IPS-18a (cell line): ENCODE measurements around the gene SECISBP2.
"Not testable (repeated sequence)": the region's sequence is repeated elsewhere in the genome, so short reads cannot be mapped to it uniquely, and the experiment has no call there.

Experiments
- H3K27ac ChIP-seq: one replicate; pipeline ENCODE4 v1.5.1; 2013; ENCODE audit warnings: low read length
- H3K27me3 ChIP-seq: one replicate; pipeline ENCODE4 v1.6.1; 2013; ENCODE audit warnings: mild to moderate bottlenecking, low read length; ENCODE audit not compliant: control insufficient read depth, insufficient read depth
- H3K36me3 ChIP-seq: one replicate; pipeline ENCODE4 v1.6.1; 2013; ENCODE audit warnings: low read depth, low read length; ENCODE audit not compliant: control insufficient read depth
- H3K4me1 ChIP-seq: one replicate; pipeline ENCODE4 v1.6.1; 2013; ENCODE audit warnings: low read depth, low read length; ENCODE audit not compliant: control insufficient read depth
- H3K4me3 ChIP-seq: one replicate; pipeline ENCODE4 v1.5.1; 2013; ENCODE audit warnings: low read length
- H3K9ac ChIP-seq: one replicate; pipeline ENCODE4 v1.6.1; 2013; ENCODE audit warnings: mild to moderate bottlenecking, low read length, moderate library complexity
- H3K9me3 ChIP-seq: one replicate; pipeline ENCODE4 v1.6.1; 2013; ENCODE audit warnings: low read depth, low read length; ENCODE audit not compliant: control insufficient read depth

SECISBP2 gene

GRCh38 chr9:89330513-89330912 lies 12.2 kb downstream of the SECISBP2 start:
- Histone ChIP-seq H3K27me3 (no peaks in the 10 kb centered on the region), H3K36me3 (peaks cover 89% of the 10 kb centered on the region), H3K4me1 (no peaks in the 10 kb centered on the region), H3K4me3 (no peak overlapping the region), H3K27ac (no peak overlapping the region), H3K9ac (no peak overlapping the region), H3K9me3 (no peaks in the 10 kb centered on the region)

DNA sequence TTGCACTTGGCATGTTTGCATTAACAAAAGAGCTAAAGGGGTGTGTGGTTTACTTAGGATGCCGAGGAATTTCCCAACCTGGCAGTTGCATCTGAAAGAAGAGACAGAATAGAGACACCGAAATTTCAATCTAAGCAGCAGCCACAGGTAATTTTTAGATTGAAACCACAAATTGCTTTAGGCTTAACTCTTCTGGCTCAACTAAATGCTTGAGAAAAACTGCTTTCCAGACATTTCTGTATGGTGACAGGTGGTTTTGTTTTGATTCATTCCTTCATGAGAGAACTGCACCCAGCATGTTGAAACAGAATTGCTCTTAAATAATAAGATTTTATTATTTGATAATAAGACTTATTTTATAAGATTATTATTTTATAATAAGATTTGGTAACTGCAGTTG lies 21.5 kb downstream of the SECISBP2 start:
- H3K4me3 ChIP-seq = no peak overlapping the region
- H3K27me3 ChIP-seq = no peaks in the 10 kb centered on the region
- H3K4me1 ChIP-seq = no peaks in the 10 kb centered on the region
- peaks cover 85% of the 10 kb centered on the region for H3K36me3 ChIP-seq
- H3K9ac ChIP-seq = no peak overlapping the region
- no peak overlapping the region for H3K27ac ChIP-seq
- H3K9me3 ChIP-seq = no peaks in the 10 kb centered on the region

GRCh38 chr9:89340332-89340731 lies 22.0 kb downstream of the SECISBP2 start:
- Histone ChIP-seq H3K36me3 (peaks cover 86% of the 10 kb centered on the region), H3K4me3 (no peak overlapping the region), H3K9me3 (no peaks in the 10 kb centered on the region), H3K27ac (no peak overlapping the region), H3K4me1 (no peaks in the 10 kb centered on the region), H3K27me3 (no peaks in the 10 kb centered on the region), H3K9ac (no peak overlapping the region)

DNA sequence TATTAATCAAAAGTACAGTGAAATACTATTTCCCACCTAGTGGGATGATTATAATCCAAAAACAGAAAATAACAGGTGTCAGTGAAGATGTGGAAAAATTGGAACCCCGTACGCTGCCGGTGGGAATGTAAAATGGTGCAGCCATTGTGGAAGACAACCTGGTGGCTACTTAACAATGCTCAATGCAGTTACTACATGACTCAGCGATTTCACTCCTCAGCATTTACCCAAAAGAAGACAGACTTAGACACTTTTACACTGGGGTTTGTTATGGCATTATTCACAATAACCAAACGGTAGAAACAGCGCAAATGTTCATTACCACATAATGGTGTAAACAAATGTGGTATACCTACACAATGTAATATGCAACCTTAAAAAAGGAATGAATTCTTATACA lies 23.9 kb downstream of the SECISBP2 start:
- Histone ChIP-seq H3K4me3 (no peak overlapping the region), H3K27ac (no peak overlapping the region), H3K36me3 (peaks cover 93% of the 10 kb centered on the region), H3K27me3 (no peaks in the 10 kb centered on the region), H3K9me3 (no peaks in the 10 kb centered on the region), H3K4me1 (no peaks in the 10 kb centered on the region), H3K9ac (no peak overlapping the region)

GRCh38 chr9:89342948-89343347 lies 24.6 kb downstream of the SECISBP2 start:
- Histone ChIP-seq H3K9me3 (no peaks in the 10 kb centered on the region), H3K4me3 (no peak overlapping the region), H3K27ac (no peak overlapping the region), H3K27me3 (no peaks in the 10 kb centered on the region), H3K4me1 (no peaks in the 10 kb centered on the region), H3K9ac (no peak overlapping the region), H3K36me3 (peaks cover 93% of the 10 kb centered on the region)

DNA sequence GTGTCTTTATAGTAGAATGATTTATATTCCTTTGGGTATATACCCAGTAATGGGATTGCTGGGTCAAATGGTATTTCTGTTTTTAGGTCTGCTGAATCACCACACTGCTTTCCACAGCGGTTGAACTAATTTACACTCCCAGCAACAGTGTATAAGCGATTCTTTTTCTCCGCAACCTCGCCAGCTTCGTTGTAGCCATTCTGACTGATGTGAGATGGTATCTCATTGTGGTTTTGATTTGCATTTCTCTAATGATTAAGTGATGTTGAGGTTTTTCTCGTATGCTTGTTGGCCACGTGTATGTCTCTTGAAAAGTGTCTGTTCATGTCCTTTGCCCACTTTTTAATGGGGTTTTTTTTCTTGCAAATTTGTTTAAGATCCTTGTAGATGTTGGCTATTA lies 25.5 kb downstream of the SECISBP2 start:
- not testable (repeated sequence) for H3K27ac ChIP-seq, H3K9ac ChIP-seq, H3K27me3 ChIP-seq, H3K4me3 ChIP-seq, H3K4me1 ChIP-seq, H3K9me3 ChIP-seq
- peaks cover 93% of the 10 kb centered on the region for H3K36me3 ChIP-seq

GRCh38 chr9:89345476-89345875 lies 27.2 kb downstream of the SECISBP2 start:
- no peak overlapping the region for H3K4me3 ChIP-seq
- H3K27me3 ChIP-seq = no peaks in the 10 kb centered on the region
- no peak overlapping the region for H3K9ac ChIP-seq
- no peaks in the 10 kb centered on the region for H3K9me3 ChIP-seq
- H3K27ac ChIP-seq = no peak overlapping the region
- H3K36me3 ChIP-seq = peaks cover 94% of the 10 kb centered on the region
- H3K4me1 ChIP-seq = no peaks in the 10 kb centered on the region

GRCh38 chr9:89346696-89347095 lies 28.4 kb downstream of the SECISBP2 start:
- H3K4me3 ChIP-seq = no peak overlapping the region
- H3K27me3 ChIP-seq = no peaks in the 10 kb centered on the region
- H3K27ac ChIP-seq = no peak overlapping the region
- no peak overlapping the region for H3K9ac ChIP-seq
- H3K36me3 ChIP-seq = peaks cover 94% of the 10 kb centered on the region
- no peaks in the 10 kb centered on the region for H3K9me3 ChIP-seq
- no peaks in the 10 kb centered on the region for H3K4me1 ChIP-seq

GRCh38 chr9:89347651-89348050 lies 29.4 kb downstream of the SECISBP2 start:
- Histone ChIP-seq H3K9me3 (no peaks in the 10 kb centered on the region), H3K27ac (no peak overlapping the region), H3K4me3 (no peak overlapping the region), H3K36me3 (peaks cover 93% of the 10 kb centered on the region), H3K27me3 (no peaks in the 10 kb centered on the region), H3K9ac (no peak overlapping the region), H3K4me1 (no peaks in the 10 kb centered on the region)

DNA sequence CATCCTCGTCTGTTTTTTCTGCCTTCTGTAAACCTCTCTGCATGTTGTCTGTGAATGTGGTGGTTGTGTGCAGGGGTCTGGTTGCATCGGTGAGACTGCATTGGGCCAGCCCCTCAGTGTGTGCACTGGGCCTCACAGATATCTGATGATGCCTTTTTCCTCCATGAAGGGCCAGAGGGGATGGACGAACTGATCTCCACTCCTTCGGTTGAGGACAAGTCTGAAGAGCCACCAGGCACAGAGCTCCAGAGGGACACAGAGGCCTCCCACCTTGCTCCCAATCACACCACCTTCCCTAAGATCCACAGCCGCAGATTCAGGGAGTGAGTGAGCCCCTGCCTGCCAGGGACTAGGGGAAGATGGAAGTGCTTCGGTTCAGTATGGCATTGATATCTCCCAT lies 31.3 kb downstream of the SECISBP2 start:
- H3K9ac ChIP-seq = no peak overlapping the region
- H3K4me3 ChIP-seq = no peak overlapping the region
- no peaks in the 10 kb centered on the region for H3K27me3 ChIP-seq
- H3K4me1 ChIP-seq = no peaks in the 10 kb centered on the region
- peaks cover 98% of the 10 kb centered on the region for H3K36me3 ChIP-seq
- no peak overlapping the region for H3K27ac ChIP-seq
- no peaks in the 10 kb centered on the region for H3K9me3 ChIP-seq

DNA sequence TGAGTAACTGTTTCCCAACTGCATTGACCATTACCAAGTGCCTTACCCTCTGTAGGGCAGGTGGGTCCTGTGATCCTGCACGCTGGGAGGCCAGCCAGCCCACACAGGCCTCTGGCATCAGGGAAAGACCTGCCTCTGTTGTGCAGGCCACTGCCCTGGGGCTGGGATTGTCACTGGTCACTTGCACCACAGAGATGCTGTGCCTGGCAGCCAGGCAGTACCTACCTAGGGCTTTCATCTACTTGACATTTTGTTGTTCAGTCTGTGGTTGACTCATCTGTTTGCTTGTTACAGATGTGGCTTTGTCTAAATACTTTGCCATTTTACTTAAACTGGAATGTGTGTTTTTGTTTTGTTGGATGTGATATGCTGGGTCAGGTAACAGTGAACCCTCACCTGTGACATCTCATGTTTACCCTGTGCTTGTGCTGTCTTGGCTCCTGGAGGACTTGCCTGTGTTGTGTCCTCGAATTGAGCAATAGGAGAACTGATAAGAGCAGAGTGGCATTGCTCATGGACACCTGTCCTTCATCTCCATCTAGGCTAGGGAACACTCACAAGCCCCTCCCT lies 32.8 kb downstream of the SECISBP2 start:
- Histone ChIP-seq H3K4me3 (no peak overlapping the region), H3K36me3 (peaks cover 98% of the 10 kb centered on the region), H3K4me1 (no peaks in the 10 kb centered on the region), H3K9me3 (no peaks in the 10 kb centered on the region), H3K9ac (no peak overlapping the region), H3K27me3 (no peaks in the 10 kb centered on the region), H3K27ac (no peak overlapping the region)

GRCh38 chr9:89351584-89352300 lies 33.4 kb downstream of the SECISBP2 start:
- Histone ChIP-seq H3K4me1 (no peaks in the 10 kb centered on the region), H3K4me3 (no peak overlapping the region), H3K9ac (no peak overlapping the region), H3K36me3 (peaks cover 98% of the 10 kb centered on the region), H3K27ac (no peak overlapping the region), H3K9me3 (no peaks in the 10 kb centered on the region), H3K27me3 (no peaks in the 10 kb centered on the region)
